Stimulated activated CD4-positive, alpha-beta T cell treated with anti-CD3 and anti-CD28 coated beads, Interleukin-12 subunit alpha, Interleukin-12 subunit beta, amount 100 ng/mL, for 48 hours (primary cell): ENCODE results near the gene FNBP1L.

Source experiments
- DNase-seq, 3 donors: peaks; one replicate each; pipeline ENCODE4 v3.0.0-alpha.2; 2020; ENCODE audit warnings: low read depth in 2 of 3, low spot score in 1 of 3

FNBP1L gene

GRCh38 chr1:93447481-93448291 lies at the start of gene FNBP1L:
FNBP1L (plus strand) TSS chr1:93448118; CDS start chr1:93448282, 164 bp downstream.
- peak; percentile 12 to 31 (median 18) for DNase-seq

GRCh38 chr1:93399781-93400180 lies 48.1 kb upstream of the FNBP1L start:
- no peak for DNase-seq

- no peak for DNase-seq
Observed at GRCh38 chr1:93408203-93408602, 39.7 kb upstream of the FNBP1L start.

GRCh38 chr1:93411000-93411399 lies 36.9 kb upstream of the FNBP1L start:
- DNase-seq = no peak

GRCh38 chr1:93414749-93415148 lies 33.2 kb upstream of the FNBP1L start:
- no peak for DNase-seq

- DNase-seq = no peak
Observed at GRCh38 chr1:93415296-93415695, 32.6 kb upstream of the FNBP1L start.

GRCh38 chr1:93416183-93416582 lies 31.7 kb upstream of the FNBP1L start:
- DNase-seq = no peak

GRCh38 chr1:93419344-93419743 lies 28.6 kb upstream of the FNBP1L start:
- no peak for DNase-seq

- no peak for DNase-seq
Observed at GRCh38 chr1:93420400-93420799, 27.5 kb upstream of the FNBP1L start.

- no peak for DNase-seq
Observed at GRCh38 chr1:93426181-93426580, 21.7 kb upstream of the FNBP1L start.

GRCh38 chr1:93427656-93428055 lies 20.3 kb upstream of the FNBP1L start:
- DNase-seq = no peak

GRCh38 chr1:93433407-93433961 lies 14.4 kb upstream of the FNBP1L start:
- no peak for DNase-seq

GRCh38 chr1:93434088-93434487 lies 13.8 kb upstream of the FNBP1L start:
- no peak for DNase-seq

- DNase-seq = no peak
Observed at GRCh38 chr1:93434987-93435386, 12.9 kb upstream of the FNBP1L start.

- no peak for DNase-seq
Observed at GRCh38 chr1:93435443-93435842, 12.5 kb upstream of the FNBP1L start.

- no peak for DNase-seq
Observed at GRCh38 chr1:93436496-93436895, 11.4 kb upstream of the FNBP1L start.

- DNase-seq = no peak
Observed at GRCh38 chr1:93437976-93438605, 9.8 kb upstream of the FNBP1L start.

- no peak for DNase-seq
Observed at GRCh38 chr1:93438716-93439115, 9.2 kb upstream of the FNBP1L start.

GRCh38 chr1:93440272-93440671 lies 7.6 kb upstream of the FNBP1L start:
- DNase-seq = no peak

- no peak for DNase-seq
Observed at GRCh38 chr1:93440706-93441105, 7.2 kb upstream of the FNBP1L start.

GRCh38 chr1:93441589-93441988 lies 6.3 kb upstream of the FNBP1L start:
- DNase-seq = no peak

GRCh38 chr1:93442008-93442666 lies 5.8 kb upstream of the FNBP1L start:
- no peak for DNase-seq
